AG20443 (cell line): Measurements from ENCODE around the gene AMD1.

Experiments
- DNase-seq: peaks from one replicate; pipeline ENCODE4 v3.0.0; 2012; ENCODE audit warnings: low spot score, mixed read lengths

Gene AMD1

GRCh38 chr6:110939429-110940200, 65.0 kb downstream of the AMD1 start:
- no peak for DNase-seq

DNA sequence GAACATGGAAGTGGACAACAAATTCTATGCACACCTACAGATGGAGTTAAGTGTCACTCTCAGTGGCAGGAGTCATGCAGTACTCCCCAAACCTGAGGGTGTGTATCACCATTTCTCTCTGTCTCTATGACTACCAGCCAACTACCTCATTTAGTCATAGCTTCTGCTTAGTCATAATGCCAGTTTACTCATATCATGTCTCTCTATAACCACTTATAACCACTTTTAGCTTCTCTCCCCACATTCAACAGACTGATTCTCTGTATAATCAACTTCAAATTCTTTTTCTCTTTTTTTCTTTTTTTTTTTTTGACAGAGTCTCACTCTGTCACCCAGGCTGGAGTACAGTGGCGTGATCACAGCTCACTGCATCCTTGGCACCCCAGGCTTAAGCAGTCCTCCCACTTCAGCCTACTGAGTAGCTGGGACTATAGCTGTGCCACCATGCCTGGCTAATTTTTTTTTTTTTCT, 70.1 kb downstream of the AMD1 start:
- DNase-seq = peak; percentile 79
